K562 (cell line): ENCODE results near the gene SND1. TPM values are rescaled to one million over a fixed set of nuclear protein-coding genes. Genes with fewer than 3 reads are reported as not detected.

Source experiments
- ATF6 ChIP-seq: sonication (generic); formaldehyde crosslinking; IDR thresholded peaks from 2 replicates; pipeline ENCODE4 v1.4.0; 2020; ENCODE audit warnings: mild to moderate bottlenecking, missing genetic modification reagents
- CBX2 ChIP-seq: fragments of 200-600 bp; sonication (generic); IDR thresholded peaks from one replicate; pipeline ENCODE4 v1.6.1; 2012; ENCODE audit warnings: mild to moderate bottlenecking, low read length, inconsistent platforms; ENCODE audit not compliant: insufficient read depth, poor library complexity, severe bottlenecking
- FOXA3 ChIP-seq, 2 experiments: fragments of 450-650 bp in 1 of 2; sonication (generic) in 1 of 2; formaldehyde crosslinking; IDR thresholded peaks in 1 of 2; conservative IDR thresholded peaks in 1 of 2; 2 replicates each; pipeline versions ENCODE4 v1.4.0 to v1.8.0; 2020 to 2022; ENCODE audit warnings: mild to moderate bottlenecking in 2 of 2, missing genetic modification reagents in 1 of 2
- FOXK1 ChIP-seq: sonication (generic); formaldehyde crosslinking; IDR thresholded peaks from 2 replicates; pipeline ENCODE4 v1.8.0; 2022; ENCODE audit warnings: missing genetic modification reagents, mild to moderate bottlenecking, borderline replicate concordance
- GATA2 ChIP-seq: sonication (generic); formaldehyde crosslinking; IDR thresholded peaks from 2 replicates; pipeline ENCODE4 v1.4.0; 2020; ENCODE audit warnings: mild to moderate bottlenecking, missing genetic modification reagents
- HNRNPUL1 ChIP-seq: fragments of 200-400 bp; formaldehyde crosslinking; IDR thresholded peaks from 2 replicates; pipeline ENCODE4 v1.6.1; 2017; ENCODE audit warnings: low read length
- ILF3 ChIP-seq: fragments of 450-650 bp; IDR thresholded peaks from 2 replicates; pipeline ENCODE4 v1.6.1; 2018; ENCODE audit warnings: antibody characterized with exemption, mild to moderate bottlenecking, moderate library complexity, borderline replicate concordance
- KDM4B ChIP-seq, 2 experiments: fragments of 450-650 bp in 1 of 2; sonication (generic) in 1 of 2; IDR thresholded peaks; 2 replicates each; pipeline ENCODE4 v1.6.1; 2016 to 2017; ENCODE audit warnings: borderline replicate concordance in 2 of 2, antibody characterized with exemption in 1 of 2, low read depth in 1 of 2, mild to moderate bottlenecking in 1 of 2
- MEIS2 ChIP-seq: fragments of 450-650 bp; IDR thresholded peaks from 2 replicates; pipeline ENCODE4 v1.6.1; 2014; ENCODE audit warnings: mild to moderate bottlenecking; ENCODE audit not compliant: partially characterized antibody
- MNT ChIP-seq, 2 experiments: fragments of 450-650 bp; conservative IDR thresholded peaks; 2 replicates each; pipeline ENCODE4 v1.6.1; 2017; ENCODE audit warnings: mild to moderate bottlenecking in 2 of 2, moderate library complexity in 2 of 2
- NCOA1 ChIP-seq: fragments of 450-650 bp; IDR thresholded peaks from 2 replicates; pipeline ENCODE4 v1.6.1; 2016; ENCODE audit warnings: low read depth
- NR1H2 ChIP-seq: sonication (generic); formaldehyde crosslinking; IDR thresholded peaks from 2 replicates; pipeline ENCODE4 v1.4.0; 2020; ENCODE audit warnings: mild to moderate bottlenecking, missing genetic modification reagents
- PRMT5 ChIP-seq: sonication (generic); formaldehyde crosslinking; IDR thresholded peaks from 2 replicates; pipeline ENCODE4 v1.5.0; 2020; ENCODE audit warnings: missing genetic modification reagents
- SIRT6 ChIP-seq: IDR thresholded peaks from one replicate; pipeline ENCODE4 v1.6.1; 2012; ENCODE audit warnings: low read depth, mild to moderate bottlenecking, control low read depth, inconsistent platforms, low read length, moderate library complexity
- SMARCB1 ChIP-seq: IDR thresholded peaks from 2 replicates; pipeline ENCODE4 v1.6.1; 2011; ENCODE audit warnings: improper control_type of control experiment, low read depth; ENCODE audit not compliant: insufficient read length
- TEAD1 ChIP-seq, 2 experiments: fragments of 450-650 bp in 1 of 2; sonication (generic) in 1 of 2; formaldehyde crosslinking; IDR thresholded peaks; 2 replicates each; pipeline versions ENCODE4 v1.4.0 to v1.8.0; 2020 to 2022; ENCODE audit warnings: mild to moderate bottlenecking in 2 of 2, missing genetic modification reagents in 1 of 2
- TFAP4 ChIP-seq: sonication (generic); formaldehyde crosslinking; IDR thresholded peaks from 2 replicates; pipeline ENCODE4 v1.8.0; 2022; ENCODE audit warnings: missing genetic modification reagents, mild to moderate bottlenecking, moderate library complexity, borderline replicate concordance
- USF1 ChIP-seq: sonication (generic); formaldehyde crosslinking; IDR thresholded peaks from 2 replicates; pipeline ENCODE4 v1.9.0; 2022; ENCODE audit warnings: mild to moderate bottlenecking, missing genetic modification reagents
- ZBTB34 ChIP-seq: fragments of 250-450 bp; sonication (Bioruptor Pico); IDR thresholded peaks from 2 replicates; pipeline ENCODE4 v1.8.0; 2021; ENCODE audit warnings: mild to moderate bottlenecking, moderate library complexity
- ZNF324 ChIP-seq: fragments of 250-450 bp; sonication (Bioruptor Pico); IDR thresholded peaks from 2 replicates; pipeline ENCODE4 v1.4.0; 2020; ENCODE audit warnings: mild to moderate bottlenecking
- ZNF699 ChIP-seq: fragments of 250-450 bp; sonication (Bioruptor Pico); IDR thresholded peaks from 2 replicates; pipeline ENCODE4 v1.8.0; 2021; ENCODE audit warnings: mild to moderate bottlenecking, moderate library complexity; ENCODE audit not compliant: insufficient replicate concordance
- polyA plus RNA-seq, 8 experiments: library from polyadenylated mRNA; depleted of rRNA in 4 of 8; stranded (reverse) in 5 of 8; unstranded in 3 of 8; fragments of >200 nt; fragmentation: Nextera tagmentation in 2 of 8; fragmentation: Illumina TruSeq in 1 of 8; extraction: Ambion mirVana in 2 of 8; extraction: Trizol in 1 of 8; gene quantifications; 2 replicates each; pipeline versions ENCODE4 v1.2.1 to v1.2.3, GENCODE V29; 2011 to 2014; ENCODE audit warnings: inconsistent platforms in 1 of 8, missing spikeins in 1 of 8
- total RNA-seq, 7 experiments: library from RNA; depleted of rRNA in 6 of 7; stranded (reverse); fragments of >200 nt in 6 of 7; fragmentation: Illumina TruSeq in 2 of 7; extraction: Trizol in 2 of 7; gene quantifications; 2 replicates each; pipeline versions ENCODE4 v1.2.1 to v1.2.3, GENCODE V29; 2011 to 2021; ENCODE audit warnings: low replicate concordance in 1 of 7

The SND1 gene
- total and polyA plus RNA-seq, 9 of the 15 experiments (the other 6 are each of a cell fraction or from before 2014, with no cell fraction given): 46.5 to 307 (median 191) TPM

GRCh38 chr7:127891854-127892438, 240.0 kb downstream of the SND1 start (continued):
- TF ChIP-seq NCOA1 (no peak), TEAD1 (CRISPR knock-in tag; IDR thresholded peaks at IDR 0.05) (no peak), CBX2 (no peak), PRMT5 (CRISPR knock-in tag) (no peak), KDM4B (IDR thresholded peaks at IDR 0.05; ENCODE audit: borderline replicate concordance in 2 of 2, low read depth in 1 of 2) (no peak), SMARCB1 (peak; percentile 83), FOXK1 (CRISPR knock-in tag) (no peak), MNT (conservative IDR thresholded peaks at IDR 0.05) (no peak), NR1H2 (CRISPR knock-in tag) (0 out of 2 replicates have a peak, but pooled peaks have one; percentile 48), MEIS2 (peak; percentile 12), HNRNPUL1 (no peak), ZBTB34 (CRISPR knock-in tag) (no peak), USF1 (CRISPR knock-in tag) (0 out of 2 replicates have a peak, but pooled peaks have one; percentile 9), GATA2 (CRISPR knock-in tag) (no peak), ZNF699 (CRISPR knock-in tag) (no peak), FOXA3 (CRISPR knock-in tag; conservative IDR thresholded peaks at IDR 0.05 in 1 of 2, IDR thresholded peaks at IDR 0.05 in 1 of 2) (peak in 1 of 2 experiments; percentile 60; a peak in 1 of 4 replicates), ILF3 (no peak), TFAP4 (CRISPR knock-in tag) (no peak), ZNF324 (CRISPR knock-in tag) (no peak), ATF6 (CRISPR knock-in tag) (0 out of 2 replicates have a peak, but pooled peaks have one; percentile 25), SIRT6 (no peak)
